HG03378 (cell line): ENCODE data around the gene NXNL1.

Source experiments
- ATAC-seq: cut with Tn5 transposase; IDR thresholded peaks from one replicate; pipeline ENCODE4 v1.9.1; 2021; ENCODE audit warnings: mild to moderate bottlenecking, moderate library complexity; ENCODE audit not compliant: unreplicated experiment

NXNL1 gene

GRCh38 chr19:17456127-17456526 is 4.6 kb downstream of the NXNL1 start:
- ATAC-seq, result no peak

GRCh38 chr19:17455308-17456123 is 5.2 kb downstream of the NXNL1 start:
- ATAC-seq, result no peak

- no peak for ATAC-seq
Measured at GRCh38 chr19:17454576-17455071, 6.1 kb downstream of the NXNL1 start.

- no peak for ATAC-seq
Measured at GRCh38 chr19:17451820-17452219, 8.9 kb downstream of the NXNL1 start.

- no peak for ATAC-seq
Measured at GRCh38 chr19:17450264-17451075, 10.3 kb downstream of the NXNL1 start.

GRCh38 chr19:17448131-17448967 is 12.4 kb downstream of the NXNL1 start, which contains the start of gene TMEM221:
TSS of gene TMEM221 (minus strand) at chr19:17448668. CDS start at chr19:17448462, 206 bp downstream.
- ATAC-seq, result no peak

GRCh38 chr19:17447704-17448130 is 13.0 kb downstream of the NXNL1 start:
- no peak for ATAC-seq

- ATAC-seq, result no peak
Measured at GRCh38 chr19:17445526-17446165, 15.1 kb downstream of the NXNL1 start.

- no peak for ATAC-seq
Measured at GRCh38 chr19:17441241-17442021, 19.3 kb downstream of the NXNL1 start.

GRCh38 chr19:17436874-17437267 is 23.9 kb downstream of the NXNL1 start:
- ATAC-seq, result no peak

- no peak for ATAC-seq
Measured at GRCh38 chr19:17436094-17436873, 24.4 kb downstream of the NXNL1 start.

- no peak for ATAC-seq
Measured at GRCh38 chr19:17435218-17435617, 25.5 kb downstream of the NXNL1 start.

- no peak for ATAC-seq
Measured at GRCh38 chr19:17431417-17431816, 29.3 kb downstream of the NXNL1 start.

- no peak for ATAC-seq
Measured at GRCh38 chr19:17429641-17430113, 31.0 kb downstream of the NXNL1 start.

GRCh38 chr19:17424743-17425365 is 35.9 kb downstream of the NXNL1 start:
- no peak for ATAC-seq

- no peak for ATAC-seq
Measured at GRCh38 chr19:17423429-17424208, 37.1 kb downstream of the NXNL1 start.

- no peak for ATAC-seq
Measured at GRCh38 chr19:17421942-17422341, 38.8 kb downstream of the NXNL1 start.
